Measurements from ENCODE around the gene HECTD2.
"Not testable (repeated sequence)": the region's sequence is repeated elsewhere in the genome, so short reads cannot be mapped to it uniquely, and the experiment has no call there.

Gene HECTD2

GRCh38 chr10:91409869-91410637 lies at the start of gene HECTD2:
TSS of gene HECTD2 (plus strand) at chr10:91410344. CDS start at chr10:91410439, 95 bp downstream.
- peak; percentile 79 for DNase-seq

DNA sequence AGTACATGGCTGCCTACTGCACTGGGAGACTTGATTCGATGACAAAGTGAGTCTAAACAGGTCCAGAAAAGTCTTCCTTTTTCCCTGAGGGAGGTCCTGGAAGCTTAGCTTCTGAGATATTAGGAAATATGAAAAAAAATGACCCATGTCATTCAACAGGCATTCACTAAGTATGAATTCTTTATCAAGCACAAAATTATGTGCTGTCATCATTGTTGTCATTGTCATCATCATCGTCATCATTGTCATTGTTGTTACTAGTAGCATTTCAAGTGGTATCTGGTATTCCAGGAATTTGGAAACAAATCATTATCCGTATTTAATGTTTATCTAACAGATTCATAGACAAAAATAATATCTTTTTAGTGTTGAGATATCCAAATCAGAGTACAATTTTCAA lies 49.7 kb upstream of the HECTD2 start:
- no peak for DNase-seq

GRCh38 chr10:91365519-91365918 lies 44.6 kb upstream of the HECTD2 start:
- DNase-seq: not testable (repeated sequence)

DNA sequence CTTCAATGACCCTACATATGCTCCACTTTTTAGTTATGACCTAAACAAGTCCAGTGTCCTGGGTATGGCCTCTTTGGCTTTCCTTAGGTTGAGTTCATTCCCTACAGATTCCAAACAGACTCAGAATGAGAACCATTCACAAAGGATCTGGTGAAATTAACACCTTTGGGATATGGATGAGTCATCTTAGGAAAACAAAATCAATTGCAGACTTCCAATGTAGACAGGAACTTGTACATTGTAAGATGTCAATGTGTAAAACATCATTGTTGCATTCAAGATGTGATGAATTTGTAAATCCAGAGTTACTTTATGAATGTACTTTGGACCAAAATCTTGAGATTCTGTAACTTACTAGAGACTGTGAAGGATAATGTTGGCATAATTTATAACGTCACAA lies 43.4 kb upstream of the HECTD2 start:
- no peak for DNase-seq

GRCh38 chr10:91367127-91367531 lies 43.0 kb upstream of the HECTD2 start:
- DNase-seq: no peak

DNA sequence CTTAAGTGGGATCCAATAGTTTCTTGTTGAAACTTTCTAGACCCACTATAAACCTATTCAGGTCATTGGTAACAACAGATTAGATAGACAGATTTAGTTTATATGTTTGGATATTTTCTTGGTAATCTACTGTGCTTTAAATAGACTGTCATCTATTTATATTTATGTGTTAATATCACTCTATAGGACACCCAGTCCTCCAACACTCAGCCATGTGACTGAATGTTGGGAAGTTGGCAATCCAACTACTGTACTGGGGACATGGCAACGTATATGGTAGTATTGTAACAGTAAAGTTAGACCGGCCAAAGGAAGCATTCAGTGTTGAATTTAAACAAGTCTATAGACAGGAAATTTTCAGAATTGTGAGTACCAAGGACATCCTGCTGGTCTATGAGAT lies 42.6 kb upstream of the HECTD2 start:
- no peak for DNase-seq

GRCh38 chr10:91369978-91370589 lies 40.1 kb upstream of the HECTD2 start:
- not testable (repeated sequence) for DNase-seq

DNA sequence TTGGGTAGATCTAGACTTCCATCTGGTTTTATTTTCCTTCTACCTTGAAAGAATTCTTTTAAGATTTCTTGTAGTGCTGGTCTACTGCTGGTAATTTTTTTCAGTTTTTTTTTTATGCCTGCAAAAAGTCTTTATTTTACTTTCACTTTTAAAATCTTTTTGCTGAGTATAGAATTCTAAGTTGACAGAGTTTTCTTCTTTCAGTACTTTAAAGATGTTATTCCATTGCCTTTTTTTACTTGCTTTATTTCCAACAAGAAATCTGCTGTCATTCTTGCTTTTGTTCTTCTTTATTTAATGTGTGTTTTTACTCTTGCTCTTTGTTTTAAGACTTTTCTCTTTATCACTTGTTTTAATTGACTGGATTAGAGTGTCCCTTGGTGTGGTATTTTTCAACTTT lies 36.1 kb upstream of the HECTD2 start:
- no peak for DNase-seq

DNA sequence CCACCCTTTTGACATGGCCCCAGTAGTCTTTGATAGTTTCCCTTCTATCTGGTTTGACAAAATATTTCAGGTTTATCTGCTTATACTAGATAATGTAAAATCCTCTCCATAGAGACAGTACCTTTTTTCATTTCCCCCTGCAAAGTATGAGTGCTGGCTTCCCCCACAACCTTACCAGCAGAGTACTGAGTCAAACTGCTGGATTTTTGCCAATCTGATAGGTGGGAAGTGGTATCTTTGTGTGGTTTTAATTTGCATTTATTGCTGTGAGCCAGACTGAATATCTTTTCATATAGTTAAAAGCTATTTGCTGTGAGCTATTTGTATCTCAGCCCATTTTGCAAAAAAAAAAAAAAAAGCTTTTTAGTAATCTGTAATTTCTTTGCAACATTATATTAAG lies 32.1 kb upstream of the HECTD2 start:
- peak; percentile 4 for DNase-seq

GRCh38 chr10:91380873-91381256 lies 29.3 kb upstream of the HECTD2 start:
- DNase-seq: no peak

GRCh38 chr10:91381257-91381891 lies 28.8 kb upstream of the HECTD2 start:
- no peak for DNase-seq

DNA sequence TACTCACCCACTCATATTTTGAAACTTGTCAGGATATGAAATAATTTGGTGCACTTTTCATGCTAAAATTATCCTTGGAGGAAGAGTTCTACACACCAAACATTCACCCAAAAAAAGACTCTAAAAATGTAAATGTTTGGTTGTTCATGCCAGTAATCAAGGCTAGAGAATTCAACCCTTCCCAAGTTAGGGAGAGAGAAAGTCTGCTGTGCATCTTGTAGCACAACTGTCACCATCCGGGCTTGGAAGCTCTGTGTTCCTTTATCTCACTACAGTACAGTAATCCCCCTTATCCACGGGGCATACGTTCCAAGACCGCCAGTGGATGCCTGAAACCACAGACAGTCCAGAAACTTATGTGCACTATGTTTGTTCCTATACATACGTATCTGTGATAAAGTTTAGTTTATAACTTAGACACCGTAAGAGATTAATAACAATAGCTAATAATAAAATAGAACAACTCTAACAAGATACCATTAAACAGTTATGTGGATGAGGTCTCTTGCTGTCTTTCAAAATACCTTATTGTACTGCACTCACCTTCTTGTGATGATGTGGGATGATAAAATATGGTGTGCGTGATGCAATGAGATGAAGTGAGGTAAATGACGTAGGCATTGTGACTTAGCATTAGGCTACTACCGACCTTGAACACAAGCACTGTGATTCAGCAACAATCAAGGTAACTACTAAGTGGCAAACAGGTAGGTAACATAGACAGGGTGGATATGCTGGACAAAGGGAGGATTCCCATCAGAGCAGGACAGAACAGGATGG lies 24.6 kb upstream of the HECTD2 start:
- no peak for DNase-seq

- no peak for DNase-seq
These were observed 20.3 kb upstream of the HECTD2 start for GRCh38 chr10:91389636-91390512.

DNA sequence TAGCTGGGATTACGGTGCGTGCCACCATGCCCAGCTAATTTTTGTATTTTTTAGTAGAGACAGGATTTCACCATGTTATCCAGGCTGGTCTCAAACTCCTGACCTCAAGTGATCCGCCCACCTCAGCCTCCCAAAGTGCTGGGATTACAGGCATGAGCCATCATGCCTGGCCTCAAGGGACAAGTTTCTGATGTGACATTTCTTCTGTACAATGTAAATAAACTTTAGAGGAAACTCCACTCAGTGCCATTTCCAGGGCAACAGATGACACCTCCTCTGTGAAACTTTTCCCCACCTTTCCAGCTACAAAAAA lies 19.7 kb upstream of the HECTD2 start:
- not testable (repeated sequence) for DNase-seq

DNA sequence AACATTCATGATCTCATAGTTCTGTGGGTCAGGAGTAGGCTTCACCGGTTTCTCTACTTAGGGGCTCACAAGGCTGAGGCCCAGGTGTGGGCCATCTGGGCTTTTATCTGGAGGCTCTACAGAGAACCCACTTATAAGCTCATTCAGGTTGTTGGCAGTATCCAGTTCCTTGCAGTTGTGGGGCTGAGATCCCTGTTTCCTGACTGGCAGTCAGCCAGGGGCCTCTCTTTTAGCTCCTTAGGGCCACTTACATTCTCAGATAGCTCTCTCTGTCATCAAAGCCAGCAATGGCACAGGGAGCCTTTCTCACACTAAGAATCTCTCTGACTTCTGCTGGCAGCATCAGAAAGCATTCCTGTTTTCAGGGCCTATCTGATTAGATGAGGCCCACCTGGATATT lies 18.2 kb upstream of the HECTD2 start:
- DNase-seq: no peak

DNA sequence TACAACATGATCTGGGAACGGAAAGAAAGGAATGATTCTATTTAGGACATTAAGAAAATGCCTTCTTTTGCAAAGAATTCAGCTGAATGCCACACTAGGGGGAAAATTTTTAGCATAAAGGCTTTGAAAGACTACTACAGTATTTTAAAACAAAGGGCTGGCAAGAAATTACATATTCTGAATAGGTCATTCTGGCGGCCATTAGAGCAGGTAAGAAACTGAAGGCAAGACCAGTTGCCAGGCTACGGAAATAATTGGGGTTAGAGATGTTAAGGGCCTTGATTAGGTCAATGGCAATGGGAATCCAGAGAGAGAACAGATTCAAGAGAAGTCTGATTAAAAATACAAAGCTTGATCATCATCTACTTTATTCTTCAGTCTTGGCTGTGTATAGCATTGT lies 3.8 kb upstream of the HECTD2 start:
- no peak for DNase-seq

DNA sequence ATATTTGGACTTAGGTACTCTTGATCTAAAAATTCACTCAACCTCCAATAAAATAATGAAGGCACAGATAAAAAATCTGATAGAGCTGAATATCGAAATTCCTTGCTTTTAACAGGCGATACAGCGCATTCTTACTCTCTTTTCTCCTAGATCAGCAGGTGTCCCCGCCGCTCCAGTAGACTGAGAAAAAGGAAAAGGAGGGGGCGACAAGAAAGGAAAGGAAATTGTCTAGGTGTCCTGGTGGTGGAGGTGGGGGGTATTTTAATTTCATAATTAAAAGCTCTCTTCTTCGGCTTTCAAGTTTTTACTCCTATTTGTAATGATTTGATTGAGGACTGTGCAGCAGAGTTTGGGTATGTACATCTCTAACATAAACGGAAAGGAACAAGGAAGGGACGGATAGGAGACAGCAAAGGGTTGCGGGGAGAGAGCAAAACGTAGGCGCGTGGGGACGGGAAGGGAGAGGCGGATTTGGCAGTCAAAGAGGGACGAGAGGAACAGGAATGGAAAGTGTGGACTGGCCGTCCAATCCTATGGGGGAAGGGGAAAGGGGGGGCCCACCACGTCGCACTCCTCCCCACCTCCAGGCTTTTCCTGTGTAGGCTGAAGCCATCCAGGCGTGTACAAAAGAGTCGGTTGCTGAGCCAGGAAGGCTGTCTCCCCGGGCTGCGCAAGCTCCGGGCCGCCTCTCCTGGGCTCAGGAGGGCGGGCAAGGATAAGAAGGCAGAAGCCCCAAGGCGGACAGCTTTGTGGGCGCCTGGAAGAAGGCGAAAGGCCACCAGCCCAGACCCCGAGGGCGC lies 875 bp upstream of the HECTD2 start:
- peak; percentile 27 for DNase-seq

DNA sequence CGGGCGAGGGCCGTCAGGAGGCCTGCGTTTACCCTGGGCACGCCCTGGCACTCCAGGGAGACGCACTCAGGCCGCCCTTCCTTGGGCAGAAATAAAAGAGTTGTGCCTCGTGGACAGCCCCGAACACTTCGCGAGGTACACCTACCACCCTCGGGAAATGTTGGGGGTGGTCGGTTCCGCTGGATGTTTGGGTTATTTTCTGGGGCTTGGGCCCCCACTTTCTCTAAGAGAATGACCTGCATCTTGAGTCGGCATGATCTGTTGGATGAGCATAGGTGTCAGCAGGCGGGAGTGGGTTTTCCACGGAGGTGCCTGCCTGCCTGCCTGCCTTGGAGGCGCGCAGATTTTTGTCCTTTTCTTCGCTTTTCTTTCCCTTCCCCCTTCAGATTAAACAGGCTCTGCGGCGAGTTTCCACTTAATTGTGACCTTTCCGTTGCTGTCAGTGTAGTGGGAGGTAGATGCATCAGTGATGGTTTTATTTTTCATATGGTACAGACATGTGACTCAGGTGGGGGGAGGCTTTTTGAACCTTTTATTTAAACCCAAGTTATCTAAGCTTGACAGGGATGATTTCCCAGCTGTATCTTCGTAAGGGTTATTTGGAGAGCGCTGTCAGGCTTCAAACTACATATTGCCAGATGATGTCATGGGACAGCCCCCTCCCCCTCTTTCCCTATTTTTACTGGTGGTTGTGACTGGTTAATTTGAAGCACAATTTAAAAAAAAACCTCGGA lies 661 bp downstream of the HECTD2 start:
- no peak for DNase-seq

GRCh38 chr10:91411621-91412020 lies 1.5 kb downstream of the HECTD2 start:
- no peak for DNase-seq

- no peak for DNase-seq
These were observed 2.4 kb downstream of the HECTD2 start for GRCh38 chr10:91412354-91413087.
